Osteocyte (in vitro differentiated cells): ENCODE results near the gene TMEM220. TPM values are rescaled to one million over a fixed set of nuclear protein-coding genes. Genes with fewer than 3 reads are reported as not detected.

Experiments
- DNase-seq: peaks from one replicate; pipeline ENCODE4 v3.0.0; 2021; ENCODE audit warnings: mixed read lengths; ENCODE audit not compliant: unreplicated experiment; ENCODE audit errors: extremely low spot score
- H3K27ac Mint-ChIP-seq: one replicate; pipeline ENCODE4 v1.8.0; 2021; ENCODE audit warnings: mild to moderate bottlenecking, mixed read lengths; ENCODE audit not compliant: unreplicated experiment
- H3K27me3 Mint-ChIP-seq: one replicate; pipeline ENCODE4 v1.8.0; 2021; ENCODE audit warnings: mixed read lengths; ENCODE audit not compliant: unreplicated experiment
- H3K36me3 Mint-ChIP-seq: one replicate; pipeline ENCODE4 v1.8.0; 2021; ENCODE audit warnings: mixed read lengths; ENCODE audit not compliant: unreplicated experiment
- H3K4me1 Mint-ChIP-seq: one replicate; pipeline ENCODE4 v1.8.0; 2021; ENCODE audit warnings: mixed read lengths; ENCODE audit not compliant: unreplicated experiment
- H3K4me3 Mint-ChIP-seq: one replicate; pipeline ENCODE4 v1.8.0; 2021; ENCODE audit warnings: mild to moderate bottlenecking, moderate library complexity, mixed read lengths; ENCODE audit not compliant: unreplicated experiment
- H3K9me3 Mint-ChIP-seq: one replicate; pipeline ENCODE4 v1.8.0; 2021; ENCODE audit warnings: mixed read lengths; ENCODE audit not compliant: unreplicated experiment
- total RNA-seq: library from RNA; stranded (reverse); gene quantifications from 2 replicates; pipeline ENCODE4 v1.2.1, GENCODE V29; 2021
- TF ChIP-seq, protein P1 (sequence below): fragments of 200-600 bp; sonication (generic); IDR thresholded peaks from 2 replicates; pipeline ENCODE4 v1.5.0; 2021; ENCODE audit warnings: antibody characterized with exemption, mild to moderate bottlenecking, moderate library complexity

Gene TMEM220
- total RNA-seq, 1 donor from 2014 or later = 6.8 TPM

DNA sequence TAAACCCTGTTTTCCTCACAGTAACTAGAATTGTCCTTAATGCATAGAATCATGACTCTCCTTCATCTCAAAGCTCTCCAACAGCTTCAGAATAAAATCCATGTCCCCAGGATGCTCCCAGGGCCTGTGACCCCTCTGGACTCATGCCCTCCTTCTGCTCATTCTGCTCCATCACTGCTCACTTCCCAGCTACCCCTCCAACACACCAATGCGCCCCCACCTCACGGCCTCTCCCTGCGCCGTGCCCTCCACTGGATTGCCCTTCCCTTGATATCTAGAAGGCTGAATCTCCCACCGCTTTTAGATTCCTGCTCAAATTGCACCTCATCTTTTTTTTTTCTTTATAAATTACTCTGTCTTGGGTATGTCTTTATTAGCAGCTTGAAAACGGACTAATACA lies 12.6 kb upstream of the TMEM220 start:
- TF ChIP-seq, protein P1, sequence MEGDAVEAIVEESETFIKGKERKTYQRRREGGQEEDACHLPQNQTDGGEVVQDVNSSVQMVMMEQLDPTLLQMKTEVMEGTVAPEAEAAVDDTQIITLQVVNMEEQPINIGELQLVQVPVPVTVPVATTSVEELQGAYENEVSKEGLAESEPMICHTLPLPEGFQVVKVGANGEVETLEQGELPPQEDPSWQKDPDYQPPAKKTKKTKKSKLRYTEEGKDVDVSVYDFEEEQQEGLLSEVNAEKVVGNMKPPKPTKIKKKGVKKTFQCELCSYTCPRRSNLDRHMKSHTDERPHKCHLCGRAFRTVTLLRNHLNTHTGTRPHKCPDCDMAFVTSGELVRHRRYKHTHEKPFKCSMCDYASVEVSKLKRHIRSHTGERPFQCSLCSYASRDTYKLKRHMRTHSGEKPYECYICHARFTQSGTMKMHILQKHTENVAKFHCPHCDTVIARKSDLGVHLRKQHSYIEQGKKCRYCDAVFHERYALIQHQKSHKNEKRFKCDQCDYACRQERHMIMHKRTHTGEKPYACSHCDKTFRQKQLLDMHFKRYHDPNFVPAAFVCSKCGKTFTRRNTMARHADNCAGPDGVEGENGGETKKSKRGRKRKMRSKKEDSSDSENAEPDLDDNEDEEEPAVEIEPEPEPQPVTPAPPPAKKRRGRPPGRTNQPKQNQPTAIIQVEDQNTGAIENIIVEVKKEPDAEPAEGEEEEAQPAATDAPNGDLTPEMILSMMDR = no peak
- H3K4me1 Mint-ChIP-seq = no peaks in the 10 kb centered on the region
- H3K4me3 Mint-ChIP-seq = no peak overlapping the region
- DNase-seq = no peak
- no peaks in the 10 kb centered on the region for H3K9me3 Mint-ChIP-seq
- peaks cover 18% of the 10 kb centered on the region for H3K27me3 Mint-ChIP-seq
- no peaks in the 10 kb centered on the region for H3K36me3 Mint-ChIP-seq
- no peak overlapping the region for H3K27ac Mint-ChIP-seq

DNA sequence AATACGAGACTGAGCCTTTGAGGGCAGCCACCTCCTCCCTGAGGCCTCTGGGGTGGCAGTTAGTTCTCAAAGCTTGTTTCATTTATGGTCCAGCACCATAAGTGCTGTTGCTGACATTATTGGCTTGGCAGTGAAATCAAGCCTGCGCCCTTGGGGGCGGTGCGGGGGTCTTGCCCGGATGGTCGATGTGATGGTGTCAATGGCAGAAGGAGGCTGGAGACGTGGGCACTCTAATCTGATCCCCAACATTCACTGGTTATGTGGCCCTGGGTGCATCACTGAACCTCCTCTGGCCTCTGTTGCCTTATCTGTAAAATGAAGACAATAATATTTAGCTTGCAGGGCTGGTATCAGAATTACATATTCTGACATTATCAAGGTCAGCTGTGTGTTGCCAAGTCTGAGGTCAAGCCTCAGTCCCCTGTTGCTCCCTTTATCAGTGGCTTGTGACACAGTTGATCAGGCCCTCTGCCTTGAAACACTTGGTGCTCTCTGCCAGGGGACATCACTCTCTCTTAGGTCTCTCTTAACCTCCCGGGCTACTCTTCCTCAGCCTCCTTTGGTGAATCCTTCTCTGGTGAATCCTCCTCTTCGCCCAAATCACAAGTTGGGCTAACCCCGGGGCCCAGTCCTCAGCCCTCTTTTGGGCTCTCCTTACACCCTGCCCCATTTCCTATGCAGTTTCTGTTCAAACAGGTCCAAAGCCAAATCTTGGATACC lies 11.8 kb upstream of the TMEM220 start:
- Mint-ChIP-seq H3K27me3 (peaks cover 20% of the 10 kb centered on the region), H3K4me1 (peaks cover 3% of the 10 kb centered on the region), H3K9me3 (no peaks in the 10 kb centered on the region), H3K36me3 (no peaks in the 10 kb centered on the region), H3K27ac (no peak overlapping the region), H3K4me3 (no peak overlapping the region)
- TF ChIP-seq, protein P1 = no peak
- DNase-seq = no peak

DNA sequence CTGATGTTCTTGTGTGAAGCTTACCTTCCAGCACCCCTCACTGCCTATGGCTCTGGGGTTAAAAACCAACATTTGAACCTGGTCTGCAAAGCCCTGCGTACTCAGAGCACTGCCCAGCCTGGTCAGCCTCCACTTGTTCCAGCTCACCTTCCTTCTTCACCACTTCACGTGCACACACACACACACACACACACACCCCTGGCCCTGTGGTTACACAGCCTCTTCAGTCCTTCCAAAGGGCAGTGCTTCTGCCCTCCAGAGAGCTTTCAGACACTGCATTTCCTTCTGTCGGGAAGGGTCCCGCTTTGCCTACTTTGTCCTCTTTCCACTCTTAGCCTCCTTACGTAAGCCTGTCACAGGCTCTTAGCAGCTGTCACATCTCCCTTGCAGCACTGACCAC lies 9.6 kb upstream of the TMEM220 start:
- H3K36me3 Mint-ChIP-seq = no peaks in the 10 kb centered on the region
- peak; percentile 19 for DNase-seq
- peaks cover 3% of the 10 kb centered on the region for H3K4me1 Mint-ChIP-seq
- no peak overlapping the region for H3K4me3 Mint-ChIP-seq
- TF ChIP-seq, protein P1 = no peak
- H3K27me3 Mint-ChIP-seq = peaks cover 14% of the 10 kb centered on the region
- H3K27ac Mint-ChIP-seq = no peak overlapping the region
- no peaks in the 10 kb centered on the region for H3K9me3 Mint-ChIP-seq

DNA sequence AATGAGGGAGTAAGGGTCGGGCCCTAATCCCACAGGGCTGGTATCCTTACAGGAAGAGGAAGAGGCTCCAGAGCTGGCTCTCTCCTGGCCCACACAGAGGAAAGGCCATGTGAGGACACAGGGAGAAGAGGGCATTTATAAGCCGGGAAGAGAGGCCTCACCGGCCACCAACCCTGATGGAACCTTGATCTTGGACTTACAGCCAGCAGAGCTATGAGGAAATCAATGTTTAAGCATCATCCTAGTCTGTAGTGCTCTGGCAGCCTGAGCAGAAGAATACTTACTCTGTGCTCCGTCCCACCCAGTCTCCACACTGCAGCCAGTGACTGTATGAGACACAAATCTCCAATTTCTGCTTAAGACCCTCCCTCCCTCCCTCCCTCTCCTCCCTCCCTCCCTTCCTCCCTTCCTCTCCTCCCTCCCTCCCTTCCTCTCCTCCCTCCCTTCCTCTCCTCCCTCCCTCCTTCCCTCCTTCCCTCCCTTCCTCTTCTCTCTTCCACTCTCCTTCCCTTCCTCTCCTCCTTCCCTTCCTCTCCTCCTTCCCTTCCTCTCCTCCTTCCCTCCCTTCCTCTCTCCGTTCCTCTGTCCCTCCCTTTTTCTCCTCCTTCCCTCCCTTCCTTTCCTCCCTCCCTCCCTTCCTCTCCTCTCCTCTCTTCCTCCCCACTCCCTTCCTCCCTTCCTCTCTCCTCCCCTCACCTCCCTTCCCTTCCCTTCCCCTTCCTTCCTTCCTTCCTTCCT lies 8.9 kb upstream of the TMEM220 start:
- Mint-ChIP-seq H3K4me1 (peaks cover 3% of the 10 kb centered on the region), H3K36me3 (no peaks in the 10 kb centered on the region), H3K4me3 (no peak overlapping the region), H3K27ac (no peak overlapping the region), H3K9me3 (no peaks in the 10 kb centered on the region), H3K27me3 (peaks cover 13% of the 10 kb centered on the region)
- DNase-seq = peak; percentile 38
- TF ChIP-seq, protein P1 = no peak

DNA sequence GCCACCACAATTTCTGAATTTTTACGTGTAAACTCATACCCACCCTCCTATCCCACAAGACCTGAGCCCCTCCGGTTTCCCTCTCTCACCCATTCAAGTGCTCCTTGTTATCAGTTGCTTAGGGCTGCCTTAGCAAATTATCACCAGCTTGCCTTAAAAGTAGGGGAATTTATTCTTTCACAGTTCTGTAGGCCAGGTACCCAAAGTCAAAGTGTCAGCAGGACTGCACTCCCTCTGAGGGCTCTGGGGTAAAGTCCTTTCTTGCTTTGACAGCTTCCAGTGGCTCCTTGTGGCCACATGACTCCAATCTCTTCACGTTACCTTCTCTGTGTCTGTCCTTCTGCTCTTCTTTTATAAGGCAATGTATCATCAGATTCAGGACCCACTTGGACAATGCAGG lies 7.9 kb upstream of the TMEM220 start:
- H3K27me3 Mint-ChIP-seq = peaks cover 15% of the 10 kb centered on the region

More for the DNA sequence above, 7.9 kb upstream of the TMEM220 start:
- peaks cover 3% of the 10 kb centered on the region for H3K4me1 Mint-ChIP-seq
- TF ChIP-seq, protein P1 = no peak
- no peak overlapping the region for H3K4me3 Mint-ChIP-seq
- H3K36me3 Mint-ChIP-seq = no peaks in the 10 kb centered on the region
- no peaks in the 10 kb centered on the region for H3K9me3 Mint-ChIP-seq
- no peak overlapping the region for H3K27ac Mint-ChIP-seq
- peak; percentile 13 for DNase-seq
